SK-N-SH (cell line): ENCODE results near the gene CCNI2. TPM values are rescaled to one million over a fixed set of nuclear protein-coding genes. Genes with fewer than 3 reads are reported as not detected.

ENCODE experiments used
- CTCF ChIA-PET: fragments of 300-600, 350-600 bp; formaldehyde crosslinking; extraction: SDS; loops from one replicate; lab custom pipeline; 2021; lab: Yijun Ruan, JAX
- POLR2A ChIA-PET: fragments of 350-600 bp; sonication (Branson Sonifier 250); formaldehyde crosslinking; extraction: SDS; loops from one replicate; lab custom pipeline; 2020; ENCODE audit warnings: antibody characterized with exemption, inconsistent platforms; lab: Yijun Ruan, JAX
- DNase-seq: peaks from one replicate; pipeline ENCODE4 v3.0.0; 2012
- H2AFZ ChIP-seq: fragments of 200-600 bp; sonication (generic); 2 replicates; pipeline ENCODE4 v1.8.1; 2016; ENCODE audit warnings: antibody characterized with exemption, mild to moderate bottlenecking, low read depth
- H3F3A ChIP-seq: fragments of 200-600 bp; sonication (generic); replicated peaks from 2 replicates; pipeline ENCODE3; 2016; ENCODE audit warnings: antibody characterized with exemption, mild to moderate bottlenecking; ENCODE audit not compliant: insufficient read depth
- H3K27ac ChIP-seq, 2 experiments: fragments of 200-500 bp in 1 of 2; fragments of 200-600 bp in 1 of 2; sonication (Bioruptor generic) in 1 of 2; sonication (generic), shearing (Covaris generic) in 1 of 2; 2 replicates each; pipeline versions ENCODE4 v1.5.1 to v1.6.1; 2014 to 2016; ENCODE audit warnings: low read depth in 2 of 2, inconsistent platforms in 1 of 2, low read length in 1 of 2, mild to moderate bottlenecking in 1 of 2, mixed read lengths in 1 of 2
- H3K27me3 ChIP-seq: fragments of 200-600 bp; sonication (generic), shearing (Covaris generic); 2 replicates; pipeline ENCODE4 v1.6.1; 2016; ENCODE audit warnings: mixed run types; ENCODE audit not compliant: insufficient read depth
- H3K36me3 ChIP-seq, 2 experiments: fragments of 200-500 bp in 1 of 2; fragments of 200-600 bp in 1 of 2; sonication (Bioruptor generic) in 1 of 2; sonication (generic) in 1 of 2; replicated peaks in 1 of 2; 2 replicates each; pipeline versions ENCODE3 to v1.5.1; 2014 to 2016; ENCODE audit warnings: low read length in 1 of 2, mild to moderate bottlenecking in 1 of 2; ENCODE audit not compliant: insufficient read depth in 2 of 2, control insufficient read depth in 1 of 2
- H3K4me1 ChIP-seq, 2 experiments: fragments of 200-500 bp in 1 of 2; fragments of 200-600 bp in 1 of 2; sonication (Bioruptor generic) in 1 of 2; sonication (generic), shearing (Covaris generic) in 1 of 2; 2 replicates each; pipeline versions ENCODE4 v1.5.1 to v1.6.1; 2014 to 2016; ENCODE audit warnings: low read depth in 1 of 2, low read length in 1 of 2, mixed run types in 1 of 2; ENCODE audit not compliant: insufficient read depth in 2 of 2, control insufficient read depth in 1 of 2
- H3K4me2 ChIP-seq: fragments of 200-600 bp; sonication (generic), shearing (Covaris generic); 2 replicates; pipeline ENCODE4 v1.6.1; 2017; ENCODE audit warnings: mixed run types
- H3K4me3 ChIP-seq, 2 experiments: fragments of 200-500 bp in 1 of 2; fragments of 200-600 bp in 1 of 2; sonication (Bioruptor generic) in 1 of 2; sonication (generic), shearing (Covaris generic) in 1 of 2; 2 replicates each; pipeline versions ENCODE4 v1.5.1 to v1.8.1; 2014 to 2016; ENCODE audit warnings: low read depth in 2 of 2, inconsistent platforms in 1 of 2, low read length in 1 of 2, mild to moderate bottlenecking in 1 of 2, mixed read lengths in 1 of 2, moderate library complexity in 1 of 2
- H3K79me2 ChIP-seq: fragments of 200-600 bp; sonication (generic); 2 replicates; pipeline ENCODE4 v1.8.1; 2017; ENCODE audit warnings: mild to moderate bottlenecking; ENCODE audit not compliant: insufficient read depth
- H3K9ac ChIP-seq: fragments of 200-600 bp; sonication (generic); 2 replicates; pipeline ENCODE4 v1.6.1; 2017; ENCODE audit warnings: mixed run types
- H3K9me2 ChIP-seq: fragments of 200-600 bp; sonication (generic); 2 replicates; pipeline ENCODE4 v1.6.1; 2017; ENCODE audit warnings: mixed run types
- H3K9me3 ChIP-seq: fragments of 200-600 bp; sonication (generic); 2 replicates; pipeline ENCODE4 v1.6.1; 2017; ENCODE audit warnings: mixed run types, mild to moderate bottlenecking, moderate library complexity
- H4K20me1 ChIP-seq: fragments of 200-600 bp; sonication (generic); 2 replicates; pipeline ENCODE4 v1.6.1; 2017; ENCODE audit warnings: mild to moderate bottlenecking, mixed run types; ENCODE audit not compliant: insufficient read depth
- CHD2 ChIP-seq: fragments of 150-350 bp; IDR thresholded peaks from 2 replicates; pipeline ENCODE4 v1.6.1; 2018; ENCODE audit warnings: low read length; ENCODE audit not compliant: partially characterized antibody
- EZH2phosphoT487 ChIP-seq: fragments of 200-600 bp; sonication (generic); IDR thresholded peaks from 2 replicates; pipeline ENCODE4 v1.6.1; 2017; ENCODE audit warnings: low read depth, mixed run types, mild to moderate bottlenecking, antibody characterized with exemption, moderate library complexity, borderline replicate concordance
- FOXJ3 ChIP-seq: sonication (generic); formaldehyde crosslinking; IDR thresholded peaks from 2 replicates; pipeline ENCODE4 v1.5.1; 2020; ENCODE audit warnings: mild to moderate bottlenecking, missing genetic modification reagents
- FOXM1 ChIP-seq: IDR thresholded peaks from 2 replicates; pipeline ENCODE4 v1.4.0; 2012; ENCODE audit warnings: low read depth, mild to moderate bottlenecking
- GABPA ChIP-seq: IDR thresholded peaks from 2 replicates; pipeline ENCODE4 v1.4.0; 2012; ENCODE audit warnings: low read depth, mild to moderate bottlenecking
- GATA2 ChIP-seq: sonication (generic); formaldehyde crosslinking; IDR thresholded peaks from 2 replicates; pipeline ENCODE4 v1.5.0; 2020; ENCODE audit warnings: mild to moderate bottlenecking, missing genetic modification reagents
- MXI1 ChIP-seq: IDR thresholded peaks from 2 replicates; pipeline ENCODE4 v1.6.1; 2012; ENCODE audit warnings: mild to moderate bottlenecking, low read depth, low read length, improper control_type of control experiment
- NFIC ChIP-seq: IDR thresholded peaks from 2 replicates; pipeline ENCODE4 v1.4.0; 2012; ENCODE audit warnings: borderline replicate concordance
- NRF1 ChIP-seq: IDR thresholded peaks from 2 replicates; pipeline ENCODE4 v1.6.1; 2012; ENCODE audit warnings: low read depth, mild to moderate bottlenecking, low read length
- POLR2AphosphoS5 ChIP-seq: IDR thresholded peaks from 2 replicates; pipeline ENCODE4 v1.6.1; 2012; ENCODE audit warnings: low read depth, low read length
- RCOR1 ChIP-seq: fragments of 150-350 bp; IDR thresholded peaks from 2 replicates; pipeline ENCODE4 v1.6.1; 2017; ENCODE audit warnings: antibody characterized with exemption, low read length
- RXRA ChIP-seq: IDR thresholded peaks from 2 replicates; pipeline ENCODE4 v1.4.0; 2012; ENCODE audit warnings: low read depth, mild to moderate bottlenecking, borderline replicate concordance
- SMC3 ChIP-seq: IDR thresholded peaks from 2 replicates; pipeline ENCODE4 v1.6.1; 2012; ENCODE audit warnings: low read depth, low read length, improper control_type of control experiment
- TAF1 ChIP-seq: IDR thresholded peaks from 2 replicates; pipeline ENCODE4 v1.6.1; 2012; ENCODE audit warnings: low read depth, mild to moderate bottlenecking, low read length, moderate library complexity, borderline replicate concordance
- TCF12 ChIP-seq: IDR thresholded peaks from 2 replicates; pipeline ENCODE4 v1.4.0; 2012
- WGBS: methylation state at CpG from one replicate; pipeline ENCODE4 v1.1.6; 2017; ENCODE audit warnings: low lambda C conversion rate; 5-methylcytosine and 5-hydroxymethylcytosine counted together
- polyA plus RNA-seq, 3 experiments: library from polyadenylated mRNA; depleted of rRNA; stranded (reverse); fragments of >200 nt; gene quantifications; 2 replicates each; pipeline ENCODE4 v1.2.3, GENCODE V29; 2012
- TF ChIP-seq, protein P1 (sequence below): IDR thresholded peaks from 2 replicates; pipeline ENCODE4 v1.4.0; 2012; ENCODE audit warnings: low read depth, borderline replicate concordance
- TF ChIP-seq, protein P2 (sequence below): fragments of 150-350 bp; IDR thresholded peaks from 2 replicates; pipeline ENCODE4 v1.6.1; 2017; ENCODE audit warnings: antibody characterized with exemption, low read length, low read depth, borderline replicate concordance
- TF ChIP-seq, protein P3 (sequence below): fragments of 150-350 bp; IDR thresholded peaks from 2 replicates; pipeline ENCODE4 v1.6.1; 2016; ENCODE audit warnings: mild to moderate bottlenecking, low read depth, low read length

CCNI2 gene
- polyA plus RNA-seq, 1 of the 3 experiments (the other 2 are of a cell fraction) = 0.05 TPM

DNA sequence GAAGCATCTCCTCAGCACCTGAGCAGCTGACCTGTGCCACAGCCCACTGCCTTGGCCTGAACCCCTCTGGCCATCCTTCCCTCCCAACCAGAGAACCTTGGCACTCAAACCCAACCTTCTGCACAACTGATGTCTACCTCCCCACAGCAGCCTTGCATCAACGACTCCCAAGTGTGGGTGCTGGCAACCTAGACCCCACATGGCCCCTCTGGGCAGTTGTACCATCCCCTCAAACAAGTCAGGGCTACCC is 19.5 kb downstream of the CCNI2 start:
- Histone ChIP-seq H3F3A (no peaks in the 10 kb centered on the region), H3K27me3 (no peaks in the 10 kb centered on the region), H4K20me1 (peaks cover 20% of the 10 kb centered on the region; the same call in 1 of the 2 replicates), H3K4me3 (no peak overlapping the region), H3K9me3 (no peaks in the 10 kb centered on the region), H3K27ac (no peak overlapping the region; a peak in 1 of 4 replicates), H3K79me2 (peaks cover 50% of the 10 kb centered on the region), H3K4me1 (peaks cover 7 to 8% of the 10 kb centered on the region in 2 experiments; a peak in 2 of 4 replicates), H3K4me2 (no peak overlapping the region), H2AFZ (no peak overlapping the region), H3K9ac (no peak overlapping the region), H3K36me3 (peaks cover 5 to 35% of the 10 kb centered on the region in 2 experiments), H3K9me2 (no peaks in the 10 kb centered on the region)
- ChIA-PET POLR2A (interaction anchor here (0.6 kb wide), 1 partner anchor 21 kb away, joined by 3 read pairs; no protein-coding TSS in a partner anchor), CTCF (interaction anchor here (1.6 to 4.6 kb wide), 3 partner anchors 11 to 53 kb away, joined by 5 to 34 read pairs (median 16); partner anchors contain the start of gene SEPTIN8)
- 100% methylated on average over 1 of the region's 1 CpG for WGBS
- DNase-seq = no peak
- no peak for TF ChIP-seq GABPA
- no peak for TF ChIP-seq NFIC
- TF ChIP-seq, protein P1, sequence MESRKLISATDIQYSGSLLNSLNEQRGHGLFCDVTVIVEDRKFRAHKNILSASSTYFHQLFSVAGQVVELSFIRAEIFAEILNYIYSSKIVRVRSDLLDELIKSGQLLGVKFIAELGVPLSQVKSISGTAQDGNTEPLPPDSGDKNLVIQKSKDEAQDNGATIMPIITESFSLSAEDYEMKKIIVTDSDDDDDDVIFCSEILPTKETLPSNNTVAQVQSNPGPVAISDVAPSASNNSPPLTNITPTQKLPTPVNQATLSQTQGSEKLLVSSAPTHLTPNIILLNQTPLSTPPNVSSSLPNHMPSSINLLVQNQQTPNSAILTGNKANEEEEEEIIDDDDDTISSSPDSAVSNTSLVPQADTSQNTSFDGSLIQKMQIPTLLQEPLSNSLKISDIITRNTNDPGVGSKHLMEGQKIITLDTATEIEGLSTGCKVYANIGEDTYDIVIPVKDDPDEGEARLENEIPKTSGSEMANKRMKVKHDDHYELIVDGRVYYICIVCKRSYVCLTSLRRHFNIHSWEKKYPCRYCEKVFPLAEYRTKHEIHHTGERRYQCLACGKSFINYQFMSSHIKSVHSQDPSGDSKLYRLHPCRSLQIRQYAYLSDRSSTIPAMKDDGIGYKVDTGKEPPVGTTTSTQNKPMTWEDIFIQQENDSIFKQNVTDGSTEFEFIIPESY = no peak
- TF ChIP-seq RCOR1 = no peak
- TF ChIP-seq FOXM1 = no peak
- TF ChIP-seq SMC3 = no peak
- TF ChIP-seq CHD2 = no peak
- no peak for TF ChIP-seq NRF1
- no peak for TF ChIP-seq GATA2 (CRISPR knock-in tag)
- TF ChIP-seq POLR2AphosphoS5 = no peak
- no peak for TF ChIP-seq MXI1
- no peak for TF ChIP-seq TAF1
- TF ChIP-seq, protein P2, sequence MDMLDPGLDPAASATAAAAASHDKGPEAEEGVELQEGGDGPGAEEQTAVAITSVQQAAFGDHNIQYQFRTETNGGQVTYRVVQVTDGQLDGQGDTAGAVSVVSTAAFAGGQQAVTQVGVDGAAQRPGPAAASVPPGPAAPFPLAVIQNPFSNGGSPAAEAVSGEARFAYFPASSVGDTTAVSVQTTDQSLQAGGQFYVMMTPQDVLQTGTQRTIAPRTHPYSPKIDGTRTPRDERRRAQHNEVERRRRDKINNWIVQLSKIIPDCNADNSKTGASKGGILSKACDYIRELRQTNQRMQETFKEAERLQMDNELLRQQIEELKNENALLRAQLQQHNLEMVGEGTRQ = no peak
- TF ChIP-seq EZH2phosphoT487 = no peak

DNA sequence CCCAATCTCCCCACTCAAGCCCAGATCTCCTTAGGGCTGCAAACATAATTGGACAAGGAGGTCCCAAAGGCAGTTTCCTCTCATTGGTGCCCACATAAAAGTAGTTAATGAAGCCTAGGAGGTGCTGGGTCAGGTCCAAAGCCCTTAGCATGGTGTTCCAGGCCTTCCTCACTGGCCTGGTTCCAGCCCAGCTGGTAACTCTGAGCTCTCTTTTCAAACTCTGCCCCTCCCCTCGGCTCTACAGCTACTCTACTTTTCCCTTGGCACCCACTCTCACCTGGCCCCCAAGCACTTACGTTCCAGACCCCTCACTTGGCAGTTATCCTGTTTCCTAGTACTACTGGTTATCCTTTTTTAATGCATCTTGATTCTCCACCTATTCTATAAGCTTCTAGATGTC is 19.9 kb downstream of the CCNI2 start:
- 91% methylated on average over 2 of the region's 2 CpGs for WGBS
- H3K9me2 ChIP-seq = no peaks in the 10 kb centered on the region
- H3F3A ChIP-seq = no peaks in the 10 kb centered on the region
- H3K27ac ChIP-seq = no peak overlapping the region
- no peak overlapping the region for H2AFZ ChIP-seq
- H3K36me3 ChIP-seq = peaks cover 5 to 30% of the 10 kb centered on the region in 2 experiments
- POLR2A ChIA-PET = no interaction called here
- H4K20me1 ChIP-seq = peaks cover 20% of the 10 kb centered on the region; the same call in 1 of the 2 replicates
- H3K4me2 ChIP-seq = no peak overlapping the region
- H3K9me3 ChIP-seq = no peaks in the 10 kb centered on the region
- no peak overlapping the region for H3K9ac ChIP-seq
- no peak overlapping the region for H3K4me3 ChIP-seq
- H3K79me2 ChIP-seq = peaks cover 54% of the 10 kb centered on the region
- CTCF ChIA-PET = interaction anchor here (1.6 to 4.6 kb wide), 3 partner anchors 10 to 53 kb away, joined by 5 to 34 read pairs (median 16); partner anchors contain the start of gene SEPTIN8
- H3K4me1 ChIP-seq = peaks cover 8 to 11% of the 10 kb centered on the region in 2 experiments; a peak in 2 of 4 replicates
- no peak for DNase-seq
- H3K27me3 ChIP-seq = no peaks in the 10 kb centered on the region
- TF ChIP-seq MXI1 (no peak), FOXJ3 (CRISPR knock-in tag) (no peak), RXRA (no peak), TCF12 (no peak)
- TF ChIP-seq, protein P2 = no peak
- TF ChIP-seq, protein P3, sequence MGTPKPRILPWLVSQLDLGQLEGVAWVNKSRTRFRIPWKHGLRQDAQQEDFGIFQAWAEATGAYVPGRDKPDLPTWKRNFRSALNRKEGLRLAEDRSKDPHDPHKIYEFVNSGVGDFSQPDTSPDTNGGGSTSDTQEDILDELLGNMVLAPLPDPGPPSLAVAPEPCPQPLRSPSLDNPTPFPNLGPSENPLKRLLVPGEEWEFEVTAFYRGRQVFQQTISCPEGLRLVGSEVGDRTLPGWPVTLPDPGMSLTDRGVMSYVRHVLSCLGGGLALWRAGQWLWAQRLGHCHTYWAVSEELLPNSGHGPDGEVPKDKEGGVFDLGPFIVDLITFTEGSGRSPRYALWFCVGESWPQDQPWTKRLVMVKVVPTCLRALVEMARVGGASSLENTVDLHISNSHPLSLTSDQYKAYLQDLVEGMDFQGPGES = no peak
- TF ChIP-seq, protein P1 = no peak
